GM18867 (cell line): ENCODE data around the gene CDH18.
"Not testable (repeated sequence)": the region's sequence is repeated elsewhere in the genome, so short reads cannot be mapped to it uniquely, and the experiment has no call there.

Source experiments
- ATAC-seq: cut with Tn5 transposase; IDR thresholded peaks from one replicate; pipeline ENCODE4 v1.9.1; 2021; ENCODE audit warnings: mild to moderate bottlenecking, moderate library complexity; ENCODE audit not compliant: unreplicated experiment

CDH18 gene

GRCh38 chr5:19862711-19863110 lies 125.3 kb downstream of the CDH18 start:
- no peak for ATAC-seq

DNA sequence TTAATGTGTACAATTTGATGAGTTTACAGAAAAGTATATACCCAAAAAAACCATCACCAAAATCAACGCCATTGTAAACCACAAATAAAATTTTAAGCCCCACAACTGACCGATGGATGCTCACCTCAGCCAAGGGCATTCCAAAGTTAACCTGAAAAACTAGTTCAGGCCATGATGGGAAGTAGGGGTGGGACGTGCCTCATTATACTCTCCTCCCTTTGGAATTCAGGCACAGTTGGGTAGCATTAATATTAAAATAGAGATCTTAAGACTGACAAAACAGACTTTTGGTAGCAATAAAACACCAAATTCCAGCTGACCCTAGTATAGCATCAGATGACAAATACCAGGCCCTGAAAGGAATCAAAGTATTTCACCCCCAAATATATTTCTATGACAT lies 129.0 kb downstream of the CDH18 start:
- no peak for ATAC-seq

DNA sequence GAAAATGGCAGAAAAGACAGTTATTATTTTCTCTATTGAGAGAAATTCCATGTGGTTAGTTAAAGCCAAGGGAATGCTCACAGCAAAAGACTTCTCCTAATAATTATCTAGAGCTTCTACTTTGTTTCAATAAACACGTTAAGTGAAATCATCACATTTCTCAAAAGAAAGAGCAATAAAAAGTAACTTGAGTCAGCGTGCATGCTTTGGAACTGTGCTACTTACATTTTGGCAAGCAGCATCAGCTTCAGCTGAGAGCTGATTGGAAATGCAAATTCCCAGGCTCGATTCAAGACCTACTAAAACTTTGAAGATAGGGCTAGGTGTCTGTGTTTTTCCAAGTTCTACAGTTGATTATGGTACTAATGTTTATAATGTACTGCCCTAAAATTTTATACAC lies 132.1 kb downstream of the CDH18 start:
- no peak for ATAC-seq

- no peak for ATAC-seq
Measured at GRCh38 chr5:19855453-19855852, 132.5 kb downstream of the CDH18 start.

DNA sequence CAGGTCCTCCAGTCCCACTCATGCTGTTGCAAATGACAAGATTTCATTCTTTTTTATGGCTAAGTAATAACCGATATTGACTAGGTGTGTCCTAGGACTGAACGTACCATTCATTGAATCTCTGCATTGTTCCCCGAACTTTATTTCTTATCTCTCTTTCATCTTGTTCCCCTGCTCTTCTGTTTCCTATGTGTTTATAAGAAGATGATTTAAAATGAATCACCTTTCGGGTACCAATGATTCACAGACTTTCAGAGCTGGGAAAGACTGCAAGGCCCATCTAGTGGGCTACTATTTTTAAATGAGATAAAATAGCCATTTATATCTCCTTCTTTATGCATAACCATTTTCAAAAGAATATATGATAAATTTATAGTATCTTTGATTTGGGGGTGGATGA lies 133.0 kb downstream of the CDH18 start:
- ATAC-seq, result no peak

DNA sequence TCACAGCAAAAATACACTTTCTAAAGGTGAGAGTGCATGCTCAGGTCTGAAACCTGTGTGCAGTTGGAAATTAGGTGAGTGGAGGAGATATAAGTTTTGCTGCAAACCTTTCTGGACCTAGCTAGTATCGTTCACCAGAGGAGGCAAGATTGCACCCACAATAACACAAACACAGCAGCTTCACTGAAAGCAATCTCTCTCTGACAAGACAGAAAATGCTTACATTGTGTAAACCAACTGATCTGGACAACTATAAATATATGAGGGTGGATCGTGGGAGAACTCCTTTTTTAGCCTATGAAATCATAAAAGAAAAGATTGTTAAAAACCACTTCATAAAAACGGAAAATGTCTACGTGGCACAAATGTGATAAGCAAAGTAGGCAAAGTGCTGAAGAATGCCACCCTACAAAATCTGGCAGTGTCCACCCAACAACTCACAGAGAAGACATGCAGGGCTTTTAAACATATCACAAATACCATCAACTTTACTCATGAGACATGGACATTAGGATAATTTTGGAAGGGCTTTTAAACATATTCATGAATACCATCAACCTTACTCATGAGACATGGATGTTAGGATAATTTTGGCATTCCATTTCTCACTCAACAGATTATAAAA lies 134.3 kb downstream of the CDH18 start:
- no peak for ATAC-seq

- ATAC-seq, result no peak
Measured at GRCh38 chr5:19837536-19838174, 150.3 kb downstream of the CDH18 start.

DNA sequence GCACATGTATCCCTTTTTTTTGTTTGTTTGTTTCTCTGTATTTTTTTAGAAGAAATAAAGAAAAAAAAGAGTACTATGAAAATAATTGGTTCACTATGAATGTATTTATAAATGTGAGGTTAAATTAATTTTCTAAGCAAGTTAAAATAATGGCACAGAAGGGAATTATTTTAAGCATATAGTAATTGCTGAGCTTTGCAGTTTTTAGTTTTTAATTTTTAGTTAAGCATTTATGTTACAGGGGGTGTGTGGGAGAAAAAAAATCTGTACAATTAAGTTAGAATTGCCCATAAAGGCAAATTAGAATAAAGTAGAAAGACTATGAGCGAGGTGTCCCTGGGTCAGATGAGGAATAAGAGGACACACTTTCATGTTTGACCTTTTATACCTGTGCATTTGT lies 152.6 kb downstream of the CDH18 start:
- ATAC-seq, result no peak

DNA sequence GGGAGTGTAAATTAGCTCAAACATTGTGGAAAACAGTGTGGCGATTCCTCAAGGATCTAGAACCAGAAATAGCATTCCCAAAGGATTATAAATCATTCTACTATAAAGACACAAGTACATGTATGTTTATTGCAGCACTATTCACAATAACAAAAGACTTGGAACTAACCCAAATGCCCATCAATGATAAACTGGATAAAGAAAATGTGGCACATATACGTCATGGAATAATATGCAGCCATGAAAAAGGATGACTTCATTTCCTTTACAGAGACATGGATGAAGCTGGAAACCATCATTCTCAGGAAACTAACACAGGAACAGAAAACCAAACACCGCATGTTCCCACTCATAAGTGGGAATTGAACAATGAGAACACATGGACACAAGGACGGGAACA lies 175.3 kb downstream of the CDH18 start:
- not testable (repeated sequence) for ATAC-seq

- no peak for ATAC-seq
Measured at GRCh38 chr5:19806756-19807155, 181.2 kb downstream of the CDH18 start.

DNA sequence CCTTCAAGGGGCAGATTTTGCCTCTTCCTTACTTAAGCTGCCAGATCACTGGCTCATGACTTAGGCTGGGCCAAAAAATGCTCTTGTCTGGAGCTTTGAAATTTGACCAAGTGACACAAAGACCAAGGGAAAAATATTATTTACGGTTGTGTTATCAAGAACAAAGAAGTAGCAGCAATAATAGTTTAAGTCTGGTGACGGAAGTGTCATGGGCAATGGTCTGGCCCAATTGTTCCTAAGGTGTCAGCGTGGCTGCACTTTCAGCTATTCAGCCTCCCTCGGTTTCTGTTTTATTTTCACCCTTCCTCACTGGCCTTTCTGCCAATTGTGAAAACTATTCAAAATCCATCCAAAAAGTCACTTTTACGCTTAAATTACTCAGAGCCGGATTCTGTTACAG lies 185.3 kb downstream of the CDH18 start:
- no peak for ATAC-seq

DNA sequence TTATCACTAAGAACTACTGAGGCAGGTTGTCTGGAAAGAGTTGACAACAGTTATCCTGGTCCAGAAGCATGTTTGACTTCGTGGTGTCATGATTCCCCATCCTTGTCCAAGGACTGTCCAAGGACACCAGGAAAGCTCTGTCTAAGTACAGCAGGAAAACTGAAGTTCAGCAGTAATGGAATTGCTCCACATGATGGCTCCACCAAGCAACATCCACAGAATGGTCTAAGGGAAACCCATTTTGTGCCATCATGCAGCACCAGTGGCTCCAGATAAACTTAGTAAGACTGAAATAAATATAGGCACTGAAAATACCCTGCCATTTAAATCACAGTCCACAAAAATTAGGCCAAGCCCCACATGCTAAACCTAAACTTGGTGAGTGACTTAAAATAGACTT lies 192.8 kb downstream of the CDH18 start:
- ATAC-seq, result no peak

DNA sequence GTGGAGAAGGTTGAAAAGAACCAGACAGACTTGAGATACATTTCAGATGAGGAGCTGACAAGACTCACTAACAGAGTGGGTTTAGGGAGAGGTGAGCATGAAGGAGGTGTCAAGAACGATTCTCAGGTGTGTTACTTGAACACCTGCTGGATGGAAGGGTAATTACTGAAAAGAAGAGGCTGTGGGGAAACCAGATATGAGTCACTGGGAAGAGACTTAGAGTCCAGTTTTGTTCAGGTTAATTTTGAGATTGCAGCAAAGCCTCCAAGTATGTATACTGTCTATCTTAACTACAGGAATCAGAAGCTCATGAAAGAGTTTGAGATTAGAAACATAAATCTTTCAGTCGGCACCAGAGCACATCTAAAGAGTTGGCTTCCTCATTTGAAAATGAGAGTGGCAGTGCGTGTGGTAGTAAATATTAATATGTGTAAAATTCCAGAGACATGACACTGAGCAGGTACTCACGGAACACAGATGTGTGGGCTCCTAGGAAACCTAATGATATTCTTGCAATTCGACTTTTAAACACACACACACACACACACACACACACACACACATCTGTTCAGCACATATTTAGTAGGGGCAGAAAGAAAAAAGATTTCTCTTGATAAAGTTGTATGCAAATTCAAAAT lies 197.1 kb downstream of the CDH18 start:
- no peak for ATAC-seq

DNA sequence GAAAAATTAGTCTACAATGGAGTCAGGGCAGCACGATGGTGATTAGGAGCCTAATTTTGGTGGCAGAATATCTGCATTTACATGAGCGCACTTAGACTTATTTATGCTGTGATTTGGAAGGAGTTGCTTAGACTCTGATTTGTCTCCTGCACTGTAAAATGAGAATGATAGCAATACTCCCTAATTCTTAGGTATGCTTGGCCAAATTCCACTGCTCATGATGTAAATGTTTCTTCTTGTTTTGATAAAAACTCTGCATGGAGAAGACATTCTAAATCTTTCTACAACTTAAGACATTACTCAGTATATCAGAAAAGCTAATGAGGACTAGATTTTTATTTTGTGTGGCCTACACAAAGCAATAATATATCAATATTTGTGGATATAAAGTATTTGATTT lies 205.4 kb downstream of the CDH18 start:
- no peak for ATAC-seq

- no peak for ATAC-seq
Measured at GRCh38 chr5:19777363-19777762, 210.6 kb downstream of the CDH18 start.

GRCh38 chr5:19776886-19777285 lies 211.1 kb downstream of the CDH18 start:
- ATAC-seq, result not testable (repeated sequence)

- ATAC-seq, result no peak
Measured at GRCh38 chr5:19771174-19771835, 216.7 kb downstream of the CDH18 start.

DNA sequence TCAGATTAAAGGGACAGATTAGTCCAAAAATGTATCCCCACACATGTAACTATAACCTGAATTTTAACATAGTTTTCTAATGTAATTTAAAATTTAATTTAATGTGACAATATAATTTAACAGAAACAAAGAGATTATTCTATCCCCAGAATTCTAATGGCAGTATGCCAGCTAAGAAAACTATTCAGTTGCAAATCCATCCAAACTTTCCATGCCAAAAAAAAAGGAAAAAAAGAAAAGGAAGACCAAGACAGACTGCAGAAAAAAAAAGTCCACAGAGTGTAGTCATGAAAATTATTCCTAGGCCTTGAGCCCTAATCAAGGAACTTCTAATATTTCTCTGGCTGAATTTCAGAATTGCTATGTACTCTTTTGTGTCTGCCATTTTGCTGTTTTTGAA lies 217.6 kb downstream of the CDH18 start:
- no peak for ATAC-seq

- ATAC-seq, result no peak
Measured at GRCh38 chr5:19767987-19768386, 220.0 kb downstream of the CDH18 start.

DNA sequence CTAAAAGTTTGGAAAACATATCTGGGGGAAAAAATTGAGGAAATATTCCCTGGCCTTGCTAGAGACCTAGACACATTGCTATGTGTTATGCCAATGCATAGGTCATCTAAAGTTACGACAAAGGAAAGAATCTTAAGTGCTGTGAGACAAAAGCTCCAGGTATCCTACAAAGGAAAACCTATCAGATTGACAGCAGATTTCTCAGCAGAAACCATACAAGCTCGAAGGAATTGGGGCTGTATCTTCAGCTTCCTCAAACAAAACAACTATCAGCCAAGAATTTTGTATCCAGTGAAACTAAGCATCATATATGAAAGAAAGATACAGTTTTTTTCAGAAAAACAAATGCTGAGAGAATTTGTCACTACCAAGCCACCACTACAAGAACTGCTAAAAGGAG lies 234.4 kb downstream of the CDH18 start:
- no peak for ATAC-seq

DNA sequence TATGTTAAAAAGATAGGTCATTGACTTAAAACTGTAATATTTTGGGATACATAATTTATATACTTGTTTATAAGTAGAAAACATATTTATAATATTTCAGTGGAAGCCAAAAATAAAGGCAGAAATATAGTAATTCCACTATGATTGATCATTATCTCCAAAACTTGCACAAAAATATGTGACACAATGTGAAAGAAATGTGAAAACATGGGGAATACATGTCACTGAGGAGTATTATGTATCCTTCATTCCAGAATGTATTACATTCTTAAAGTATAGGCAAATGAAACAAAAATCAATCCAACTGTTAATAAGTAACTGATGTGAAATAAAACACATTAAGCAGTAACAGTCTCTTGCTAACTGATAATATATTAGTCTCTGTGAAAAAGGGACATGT lies 236.7 kb downstream of the CDH18 start:
- no peak for ATAC-seq

GRCh38 chr5:19745247-19745646 lies 242.8 kb downstream of the CDH18 start:
- ATAC-seq, result no peak
